ENCODE measurements around the gene SLC10A7. TPM values are rescaled to one million over a fixed set of nuclear protein-coding genes. Genes with fewer than 3 reads are reported as not detected.

Gene SLC10A7
- total RNA-seq, 1 donor: 9.0 TPM

GRCh38 chr4:146514651-146515357 lies 6.9 kb downstream of the SLC10A7 start:
- DNase-seq (ENCODE audit: insufficient read length, low spot score, missing footprints): no peak
- no peaks in the 10 kb centered on the region for H4K20me1 ChIP-seq (ENCODE audit: insufficient read depth, low read length)
- H3K4me3 ChIP-seq (ENCODE audit: insufficient read depth, low read length): no peak overlapping the region
- H3K4me1 ChIP-seq (ENCODE audit: insufficient read depth, low read length): peaks cover under 1% of the 10 kb centered on the region
- H3K9me3 ChIP-seq (ENCODE audit: low read depth, low read length): no peaks in the 10 kb centered on the region
- TF ChIP-seq CTCF (IDR thresholded peaks at IDR 0.05; ENCODE audit: extremely low read depth, low read depth, low read length): no peak
- no peak overlapping the region for H2AFZ ChIP-seq (ENCODE audit: low read length)
- H3K36me3 ChIP-seq (ENCODE audit: insufficient read depth, low read length): peaks cover 5% of the 10 kb centered on the region
- peaks cover 16% of the 10 kb centered on the region for H3K79me2 ChIP-seq (ENCODE audit: insufficient read depth, low read length)
- no peaks in the 10 kb centered on the region for H3K27me3 ChIP-seq (ENCODE audit: insufficient read depth, low read length)
- H3K4me2 ChIP-seq (ENCODE audit: insufficient read depth, low read length): no peak overlapping the region
- no peak overlapping the region for H3K27ac ChIP-seq (ENCODE audit: low read depth, low read length)

GRCh38 chr4:146513548-146513947 lies 8.2 kb downstream of the SLC10A7 start:
- Histone ChIP-seq H3K27me3 (ENCODE audit: insufficient read depth, low read length) (no peaks in the 10 kb centered on the region), H4K20me1 (ENCODE audit: insufficient read depth, low read length) (no peaks in the 10 kb centered on the region), H3K4me2 (ENCODE audit: insufficient read depth, low read length) (no peak overlapping the region), H3K9me3 (ENCODE audit: low read depth, low read length) (no peaks in the 10 kb centered on the region), H3K4me3 (ENCODE audit: insufficient read depth, low read length) (no peak overlapping the region), H3K27ac (ENCODE audit: low read depth, low read length) (no peak overlapping the region), H3K4me1 (ENCODE audit: insufficient read depth, low read length) (no peaks in the 10 kb centered on the region), H3K79me2 (ENCODE audit: insufficient read depth, low read length) (peaks cover 9% of the 10 kb centered on the region), H3K36me3 (ENCODE audit: insufficient read depth, low read length) (peaks cover 5% of the 10 kb centered on the region), H2AFZ (ENCODE audit: low read length) (no peak overlapping the region)
- TF ChIP-seq CTCF (IDR thresholded peaks at IDR 0.05; ENCODE audit: extremely low read depth, low read depth, low read length): no peak
- no peak for DNase-seq (ENCODE audit: insufficient read length, low spot score, missing footprints)

GRCh38 chr4:146511381-146511780 lies 10.4 kb downstream of the SLC10A7 start:
- H3K4me1 ChIP-seq (ENCODE audit: insufficient read depth, low read length): no peaks in the 10 kb centered on the region
- DNase-seq (ENCODE audit: insufficient read length, low spot score, missing footprints): no peak
- no peaks in the 10 kb centered on the region for H3K79me2 ChIP-seq (ENCODE audit: insufficient read depth, low read length)
- no peak overlapping the region for H3K4me3 ChIP-seq (ENCODE audit: insufficient read depth, low read length)
- H3K4me2 ChIP-seq (ENCODE audit: insufficient read depth, low read length): no peak overlapping the region
- no peak for TF ChIP-seq CTCF (IDR thresholded peaks at IDR 0.05; ENCODE audit: extremely low read depth, low read depth, low read length)
- peaks cover 5% of the 10 kb centered on the region for H3K36me3 ChIP-seq (ENCODE audit: insufficient read depth, low read length)
- no peak overlapping the region for H3K27ac ChIP-seq (ENCODE audit: low read depth, low read length)
- no peak overlapping the region for H2AFZ ChIP-seq (ENCODE audit: low read length)
- H3K9me3 ChIP-seq (ENCODE audit: low read depth, low read length): no peaks in the 10 kb centered on the region
- H4K20me1 ChIP-seq (ENCODE audit: insufficient read depth, low read length): no peaks in the 10 kb centered on the region
- H3K27me3 ChIP-seq (ENCODE audit: insufficient read depth, low read length): no peaks in the 10 kb centered on the region

- no peaks in the 10 kb centered on the region for H3K79me2 ChIP-seq (ENCODE audit: insufficient read depth, low read length)
Measured at GRCh38 chr4:146510942-146511341, 10.8 kb downstream of the SLC10A7 start.

More at GRCh38 chr4:146510942-146511341, 10.8 kb downstream of the SLC10A7 start:
- peak; percentile 22 for TF ChIP-seq CTCF (IDR thresholded peaks at IDR 0.05; ENCODE audit: extremely low read depth, low read depth, low read length)
- Histone ChIP-seq H3K27ac (ENCODE audit: low read depth, low read length) (no peak overlapping the region), H4K20me1 (ENCODE audit: insufficient read depth, low read length) (no peaks in the 10 kb centered on the region), H3K4me2 (ENCODE audit: insufficient read depth, low read length) (no peak overlapping the region), H3K4me3 (ENCODE audit: insufficient read depth, low read length) (no peak overlapping the region), H3K4me1 (ENCODE audit: insufficient read depth, low read length) (no peaks in the 10 kb centered on the region), H3K36me3 (ENCODE audit: insufficient read depth, low read length) (peaks cover 5% of the 10 kb centered on the region), H2AFZ (ENCODE audit: low read length) (no peak overlapping the region), H3K9me3 (ENCODE audit: low read depth, low read length) (no peaks in the 10 kb centered on the region), H3K27me3 (ENCODE audit: insufficient read depth, low read length) (no peaks in the 10 kb centered on the region)
- no peak for DNase-seq (ENCODE audit: insufficient read length, low spot score, missing footprints)
